GM21737 (cell line): ENCODE data around the gene LRRC41.
"Not testable (repeated sequence)": the region's sequence is repeated elsewhere in the genome, so short reads cannot be mapped to it uniquely, and the experiment has no call there.

Experiments
- ATAC-seq: cut with Tn5 transposase; IDR thresholded peaks from one replicate; pipeline ENCODE4 v1.9.1; 2021; ENCODE audit warnings: mild to moderate bottlenecking, moderate library complexity; ENCODE audit not compliant: unreplicated experiment

LRRC41 gene

GRCh38 chr1:46246136-46246535, 57.3 kb downstream of the LRRC41 start:
- ATAC-seq = not testable (repeated sequence)

- no peak for ATAC-seq
These were observed 58.6 kb downstream of the LRRC41 start for GRCh38 chr1:46244656-46245371.

- not testable (repeated sequence) for ATAC-seq
These were observed 59.6 kb downstream of the LRRC41 start for GRCh38 chr1:46243831-46244230.

DNA sequence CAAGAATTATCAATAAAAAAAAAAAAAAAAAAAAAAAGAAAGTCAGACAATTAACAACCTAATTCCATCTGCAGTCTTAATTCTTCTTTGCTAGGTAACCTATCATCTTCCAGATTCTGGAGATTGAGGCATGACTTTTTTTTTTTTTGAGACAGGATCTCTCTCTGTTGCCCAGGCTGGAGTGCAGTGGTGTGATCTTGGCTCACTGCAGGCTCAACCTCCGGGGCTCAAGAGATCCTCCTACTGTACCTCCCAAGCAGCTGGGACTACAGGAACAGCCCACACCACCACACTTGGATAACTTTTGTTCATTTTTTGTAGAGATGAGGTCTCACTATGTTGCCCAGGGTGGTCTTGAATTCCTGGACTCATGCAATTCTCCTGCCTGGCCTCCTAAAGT, 60.5 kb downstream of the LRRC41 start:
- ATAC-seq = no peak

- not testable (repeated sequence) for ATAC-seq
These were observed 61.7 kb downstream of the LRRC41 start for GRCh38 chr1:46241733-46242132.

DNA sequence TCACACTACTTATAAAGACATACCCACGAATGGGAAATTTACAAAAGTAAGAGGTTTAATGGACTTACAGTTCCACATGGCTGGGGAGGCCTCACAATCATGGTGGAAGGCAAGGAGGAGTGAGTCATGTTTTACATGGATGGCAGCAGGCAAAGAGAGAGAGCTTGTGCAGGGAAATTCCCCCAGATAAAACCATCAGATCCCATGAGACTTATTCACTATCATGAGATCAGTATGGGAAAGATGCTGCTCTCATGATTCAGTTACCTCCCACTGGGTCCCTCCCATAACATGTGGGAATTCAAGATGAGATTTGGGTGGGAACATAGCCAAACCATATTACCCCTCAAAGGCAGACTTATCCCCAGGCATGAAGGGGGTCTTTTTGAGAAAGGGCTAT, 64.6 kb downstream of the LRRC41 start:
- ATAC-seq = not testable (repeated sequence)

- no peak for ATAC-seq
These were observed 66.5 kb downstream of the LRRC41 start for GRCh38 chr1:46236882-46237281.

- not testable (repeated sequence) for ATAC-seq
These were observed 72.2 kb downstream of the LRRC41 start for GRCh38 chr1:46231231-46231630.
